HepG2 (cell line): ENCODE data around the gene ZFP82. TPM values are rescaled to one million over a fixed set of nuclear protein-coding genes. Genes with fewer than 3 reads are reported as not detected.

Experiments
- ATAC-seq: fragments of 200-7000 bp; cut with Tn5 transposase; 3 replicates; pipeline ENCODE4 v1.9.1; 2020; ENCODE audit warnings: mild to moderate bottlenecking, moderate library complexity
- BruUV-seq: library from RNA; stranded (reverse); fragments of 400-500 nt; replicated peaks from 2 replicates; lab custom pipeline; 2021; lab: Mats Ljungman, UMichigan
- CTCF ChIA-PET: fragments of 300-600 bp; formaldehyde crosslinking; extraction: SDS; loops from one replicate; lab custom pipeline; 2021; ENCODE audit warnings: low total read pairs, inconsistent platforms, low intra/inter-chr PET ratio; lab: Yijun Ruan, JAX
- POLR2A ChIA-PET: fragments of 350-600 bp; sonication (Branson Sonifier 250); formaldehyde crosslinking; loops from one replicate; lab custom pipeline; 2020; ENCODE audit warnings: antibody characterized with exemption, inconsistent platforms; lab: Yijun Ruan, JAX
- DNase-seq: peaks from one replicate; pipeline ENCODE4 v3.0.0-alpha.2; 2015; ENCODE audit warnings: low spot score
- FAIRE-seq: peaks from 3 replicates; lab custom pipeline; 2011; peaks lifted over from hg19 to GRCh38; lab: Jason Lieb, UNC
- H2AFZ ChIP-seq: one replicate; pipeline ENCODE4 v1.6.1; 2011; ENCODE audit warnings: low read length, inconsistent platforms
- H3K27ac ChIP-seq: fragments of 300-600 bp; 3 replicates; pipeline ENCODE4 v1.8.0; 2011; ENCODE audit warnings: mixed run types, mild to moderate bottlenecking, mixed read lengths, low read length, inconsistent platforms; ENCODE audit not compliant: insufficient read depth; ENCODE audit errors: extremely low read length
- H3K27me3 ChIP-seq, 2 experiments: fragments of 200-600 bp in 1 of 2; 2 replicates in 1 of 2; 3 replicates in 1 of 2; pipeline versions ENCODE4 v1.6.0 to v1.8.0; 2011; ENCODE audit warnings: low read length in 2 of 2, mild to moderate bottlenecking in 2 of 2, moderate library complexity in 2 of 2, inconsistent platforms in 1 of 2; ENCODE audit not compliant: insufficient read depth in 2 of 2, control insufficient read depth in 1 of 2
- H3K36me3 ChIP-seq, 2 experiments: fragments of 200-600 bp in 1 of 2; replicated peaks in 1 of 2; 2 replicates in 1 of 2; 3 replicates in 1 of 2; pipeline versions ENCODE4 v1.5.1 to v1.8.0; 2011; ENCODE audit warnings: low read length in 2 of 2, inconsistent platforms in 1 of 2; ENCODE audit not compliant: insufficient read depth in 2 of 2, control insufficient read depth in 1 of 2
- H3K4me1 ChIP-seq: 2 replicates; pipeline ENCODE4 v1.5.1; 2012; ENCODE audit warnings: low read length, inconsistent platforms; ENCODE audit not compliant: insufficient read depth
- H3K4me2 ChIP-seq: 2 replicates; pipeline ENCODE4 v1.6.0; 2011; ENCODE audit warnings: low read depth, low read length, inconsistent platforms
- H3K4me3 ChIP-seq, 3 experiments: fragments of 200-600 bp in 1 of 3; sonication (generic), shearing (Covaris generic) in 1 of 3; replicated peaks in 1 of 3; 2 replicates each; pipeline ENCODE4 v1.5.1; 2011 to 2016; ENCODE audit warnings: low read length in 3 of 3, inconsistent platforms in 2 of 3, low read depth in 2 of 3, mild to moderate bottlenecking in 2 of 3, control low read depth in 1 of 3, mixed read lengths in 1 of 3; ENCODE audit not compliant: insufficient read depth in 1 of 3
- H3K79me2 ChIP-seq: one replicate; pipeline ENCODE4 v1.6.1; 2011; ENCODE audit warnings: low read length, inconsistent platforms; ENCODE audit not compliant: insufficient read depth
- H3K9ac ChIP-seq: 2 replicates; pipeline ENCODE4 v1.6.0; 2011; ENCODE audit warnings: mild to moderate bottlenecking, low read depth, low read length, inconsistent platforms; ENCODE audit not compliant: insufficient read depth
- H3K9me3 ChIP-seq: 2 replicates; pipeline ENCODE4 v1.5.1; 2012; ENCODE audit warnings: mild to moderate bottlenecking, low read length
- H4K20me1 ChIP-seq: 2 replicates; pipeline ENCODE4 v1.6.0; 2011; ENCODE audit warnings: inconsistent platforms, mild to moderate bottlenecking, low read length, moderate library complexity; ENCODE audit not compliant: insufficient read depth
- FOSL2 ChIP-seq: sonication (generic); formaldehyde crosslinking; IDR thresholded peaks from 2 replicates; pipeline ENCODE4 v1.4.0; 2020; ENCODE audit warnings: missing genetic modification reagents
- JARID2 ChIP-seq: sonication (generic); formaldehyde crosslinking; IDR thresholded peaks from 2 replicates; pipeline ENCODE4 v1.8.1; 2023; ENCODE audit warnings: missing genetic modification reagents, inconsistent platforms; ENCODE audit not compliant: insufficient replicate concordance
- SIN3A ChIP-seq: IDR thresholded peaks from 2 replicates; pipeline ENCODE4 v1.6.1; 2011; ENCODE audit warnings: low read depth, mild to moderate bottlenecking, control low read depth, low read length, borderline replicate concordance
- TCF12 ChIP-seq, 2 experiments: fragments of 450-650 bp in 1 of 2; sonication (generic) in 1 of 2; formaldehyde crosslinking in 1 of 2; IDR thresholded peaks; 2 replicates each; pipeline versions ENCODE4 v1.6.1 to v1.8.0; 2017 to 2022; ENCODE audit warnings: antibody characterized with exemption in 1 of 2, mild to moderate bottlenecking in 1 of 2, missing genetic modification reagents in 1 of 2, moderate library complexity in 1 of 2
- ZNF839 ChIP-seq: sonication (generic); formaldehyde crosslinking; IDR thresholded peaks from 2 replicates; pipeline ENCODE4 v1.4.0; 2020; ENCODE audit warnings: missing genetic modification reagents, mild to moderate bottlenecking, borderline replicate concordance
- WGBS: methylation state at CpG from one replicate; pipeline ENCODE4 v1.1.6; 2017; ENCODE audit warnings: low lambda C conversion rate; 5-methylcytosine and 5-hydroxymethylcytosine counted together
- in situ Hi-C: cut with HindIII; loops from 2 replicates; pipeline ENCODE4 v1.10.0; 2017; ENCODE audit warnings: low pct_unique_long_range_greater_than_20kb; ENCODE audit not compliant: extremely low pct_ligation_motif_present
- intact Hi-C: fragments of 100-400 bp; cut with micrococcal nuclease; formaldehyde crosslinking; loops from one replicate; pipeline ENCODE4 v1.10.0; 2022; ENCODE audit not compliant: unreplicated experiment
- polyA plus RNA-seq, 8 experiments: library from polyadenylated mRNA; depleted of rRNA in 3 of 8; stranded (reverse) in 7 of 8; unstranded in 1 of 8; fragments of >200 nt; fragmentation: Illumina TruSeq in 4 of 8; extraction: Trizol in 4 of 8; gene quantifications; 2 replicates each; pipeline versions ENCODE4 v1.2.1 to v1.2.3, GENCODE V29; 2011 to 2016; ENCODE audit warnings: low read depth in 4 of 8, missing spikeins in 1 of 8, mixed read lengths in 1 of 8; ENCODE audit not compliant: insufficient read depth in 1 of 8
- total RNA-seq, 5 experiments: library from RNA; depleted of rRNA; stranded (reverse); fragments of >200 nt; fragmentation: Illumina TruSeq; extraction: Trizol; gene quantifications; 2 replicates each; pipeline ENCODE4 v1.2.3, GENCODE V29; 2016; ENCODE audit warnings: low read depth in 1 of 5
- TF ChIP-seq, protein P1 (sequence below): sonication (generic); formaldehyde crosslinking; IDR thresholded peaks from 2 replicates; pipeline ENCODE4 v1.5.0; 2020; ENCODE audit warnings: missing genetic modification reagents

Gene ZFP82
- total and polyA plus RNA-seq, 2 of the 13 experiments (the other 11 are each of a cell fraction or from before 2014, with no cell fraction given): 1.7 to 4.3 TPM

DNA sequence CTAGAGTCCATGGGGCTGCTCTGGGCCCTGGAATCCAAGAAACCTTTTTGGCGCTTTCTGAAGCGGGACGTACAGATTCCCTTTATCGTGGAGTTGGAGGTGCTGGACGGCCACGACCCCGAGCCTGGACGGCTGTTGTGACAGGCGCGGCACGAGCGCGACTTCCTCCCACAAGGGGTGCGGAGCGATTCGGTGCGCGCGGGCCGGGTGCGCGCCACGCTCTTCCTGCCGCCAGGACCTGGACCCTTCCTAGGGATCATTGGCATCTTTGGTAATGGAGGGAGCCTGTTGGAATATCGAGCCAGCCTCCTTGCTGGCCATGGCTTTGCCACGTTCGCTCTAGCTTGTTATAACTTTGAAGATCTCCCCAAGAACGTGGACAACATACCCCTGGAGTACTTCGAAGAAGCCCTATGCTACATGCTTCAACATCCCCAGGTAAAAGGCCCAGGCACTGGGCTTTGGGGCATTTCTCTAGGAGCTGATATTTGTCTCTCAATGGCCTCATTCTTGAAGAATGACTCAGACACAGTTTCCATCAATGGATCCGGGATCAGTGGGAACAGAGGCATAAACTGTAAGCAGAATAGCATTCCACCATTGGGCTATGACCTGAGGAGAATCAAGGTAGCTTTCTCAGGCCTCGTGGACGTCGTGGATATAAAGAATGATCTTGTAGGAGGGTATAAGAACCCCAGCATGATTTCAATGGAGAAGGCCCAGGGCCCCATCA is 3.5 kb upstream of the ZFP82 start:
- WGBS: 57% methylated on average over 11 of the region's 33 CpGs
- no peaks in the 10 kb centered on the region for H4K20me1 ChIP-seq
- peaks cover 9% of the 10 kb centered on the region; the same call in 1 of the 2 replicates for H3K4me1 ChIP-seq
- FAIRE-seq (no peak), ATAC-seq (no peak), DNase-seq (no peak)
- no peak overlapping the region for H2AFZ ChIP-seq
- ChIA-PET POLR2A (interaction anchor here (1.2 kb wide), 1 partner anchor 67 kb away, joined by 4 read pairs; the partner anchor contains the start of gene ZNF566), CTCF (no interaction called here)
- no peaks in the 10 kb centered on the region; a peak in 1 of 5 replicates for H3K27me3 ChIP-seq
- intact Hi-C loops: no loop called here
- H3K4me3 ChIP-seq: no peak overlapping the region
- TF ChIP-seq, protein P1, sequence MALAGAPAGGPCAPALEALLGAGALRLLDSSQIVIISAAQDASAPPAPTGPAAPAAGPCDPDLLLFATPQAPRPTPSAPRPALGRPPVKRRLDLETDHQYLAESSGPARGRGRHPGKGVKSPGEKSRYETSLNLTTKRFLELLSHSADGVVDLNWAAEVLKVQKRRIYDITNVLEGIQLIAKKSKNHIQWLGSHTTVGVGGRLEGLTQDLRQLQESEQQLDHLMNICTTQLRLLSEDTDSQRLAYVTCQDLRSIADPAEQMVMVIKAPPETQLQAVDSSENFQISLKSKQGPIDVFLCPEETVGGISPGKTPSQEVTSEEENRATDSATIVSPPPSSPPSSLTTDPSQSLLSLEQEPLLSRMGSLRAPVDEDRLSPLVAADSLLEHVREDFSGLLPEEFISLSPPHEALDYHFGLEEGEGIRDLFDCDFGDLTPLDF (CRISPR knock-in tag): no peak
- TF ChIP-seq JARID2 (CRISPR knock-in tag) (no peak), FOSL2 (CRISPR knock-in tag) (peak; percentile 36; the same call in 1 of the 2 replicates), SIN3A (no peak), ZNF839 (CRISPR knock-in tag) (no peak), TCF12 (IDR thresholded peaks at IDR 0.05) (no peak), TCF12 (CRISPR knock-in tag; IDR thresholded peaks at IDR 0.05) (no peak)
- peaks cover 16% of the 10 kb centered on the region for H3K9me3 ChIP-seq
- no TSS peak for BruUV-seq
- no peak overlapping the region for H3K4me2 ChIP-seq
- no peak overlapping the region for H3K27ac ChIP-seq
- no peaks in the 10 kb centered on the region for H3K36me3 ChIP-seq
- in situ Hi-C loops: no loop called here
- peaks cover 13% of the 10 kb centered on the region for H3K79me2 ChIP-seq
- no peak overlapping the region for H3K9ac ChIP-seq
